Measurements from ENCODE around the gene TJP1. TPM values are rescaled to one million over a fixed set of nuclear protein-coding genes. Genes with fewer than 3 reads are reported as not detected.
"Not testable (repeated sequence)": the region's sequence is repeated elsewhere in the genome, so short reads cannot be mapped to it uniquely, and the experiment has no call there.

Gene TJP1
- total RNA-seq, 1 donor from 2014 or later: 91.7 TPM

GRCh38 chr15:29680465-29681165 lies 141.7 kb downstream of the TJP1 start:
- peak; percentile 43 for TF ChIP-seq CTCF (IDR thresholded peaks at IDR 0.05)
- Mint-ChIP-seq H3K4me1 (ENCODE audit: low read depth) (peaks cover 15% of the 10 kb centered on the region), H3K9me3 (ENCODE audit: low read depth) (no peaks in the 10 kb centered on the region), H3K4me3 (ENCODE audit: unreplicated experiment) (no peak overlapping the region), H3K36me3 (ENCODE audit: low read depth) (peaks cover 2% of the 10 kb centered on the region), H3K27me3 (ENCODE audit: low read depth) (no peaks in the 10 kb centered on the region), H3K27ac (ENCODE audit: unreplicated experiment) (no peak overlapping the region)
- DNase-seq (ENCODE audit: low spot score): no peak

DNA sequence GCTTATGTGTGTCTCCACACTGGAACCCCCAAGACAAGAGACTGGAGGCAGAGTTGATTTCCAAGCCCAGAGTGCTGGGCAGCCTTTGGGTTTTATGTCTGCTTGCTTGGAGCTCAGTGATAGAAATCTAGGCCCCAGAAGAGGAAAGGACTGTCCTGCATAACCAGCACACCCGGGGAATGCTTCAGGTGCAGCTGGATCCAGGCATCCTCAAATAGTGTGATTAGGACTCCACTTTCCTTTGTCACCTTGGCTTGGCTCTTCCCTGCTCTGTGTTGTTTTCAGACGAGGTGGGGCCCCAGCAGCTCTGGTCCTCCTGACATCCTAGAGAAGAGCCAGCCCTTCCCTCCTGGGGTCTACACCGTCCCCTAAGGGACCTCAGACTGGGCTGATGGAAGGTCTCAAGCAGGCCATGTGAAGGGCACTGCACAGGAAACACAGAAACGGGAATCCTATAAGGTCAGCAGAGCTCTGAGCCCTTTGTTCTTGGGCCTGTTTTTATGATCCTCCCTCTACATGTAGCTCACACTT lies 143.7 kb downstream of the TJP1 start:
- no peak for DNase-seq (ENCODE audit: low spot score)

DNA sequence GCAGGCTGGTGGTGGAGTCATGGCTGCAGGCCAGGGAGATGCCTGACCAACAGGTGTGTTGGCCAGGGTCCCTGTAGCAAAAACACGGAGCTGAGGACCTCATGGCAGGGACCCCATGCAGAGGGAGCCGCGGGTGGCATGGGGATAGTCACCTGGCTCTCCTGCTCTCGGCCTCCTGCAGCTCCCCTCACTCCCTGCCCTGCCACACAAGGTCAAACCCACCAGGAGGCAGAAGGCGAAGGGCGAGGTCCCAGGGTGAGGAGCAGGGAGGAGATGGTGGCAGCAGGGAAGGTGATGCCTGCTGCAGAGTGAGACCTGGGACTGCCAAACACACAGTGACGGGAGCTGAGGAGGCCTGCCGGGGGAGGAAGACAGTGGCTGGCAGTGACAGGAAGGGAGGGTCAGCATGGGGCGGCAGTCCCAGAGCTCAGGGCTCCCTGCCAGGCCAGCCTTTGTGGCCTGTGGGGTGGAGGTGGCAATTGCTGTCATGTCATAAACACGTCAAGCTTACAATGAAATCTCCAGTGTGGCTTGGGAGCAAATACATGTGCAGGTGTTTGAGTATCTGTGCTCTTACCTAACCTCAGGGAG lies 144.3 kb downstream of the TJP1 start:
- H3K4me1 Mint-ChIP-seq (ENCODE audit: low read depth): peaks cover 20% of the 10 kb centered on the region
- no peak overlapping the region for H3K27ac Mint-ChIP-seq (ENCODE audit: unreplicated experiment)
- no peak for DNase-seq (ENCODE audit: low spot score)
- peaks cover 2% of the 10 kb centered on the region for H3K36me3 Mint-ChIP-seq (ENCODE audit: low read depth)
- no peaks in the 10 kb centered on the region for H3K9me3 Mint-ChIP-seq (ENCODE audit: low read depth)
- TF ChIP-seq CTCF (IDR thresholded peaks at IDR 0.05): no peak
- H3K27me3 Mint-ChIP-seq (ENCODE audit: low read depth): no peaks in the 10 kb centered on the region
- no peak overlapping the region for H3K4me3 Mint-ChIP-seq (ENCODE audit: unreplicated experiment)

More for the DNA sequence above, 143.7 kb downstream of the TJP1 start:
- no peaks in the 10 kb centered on the region for H3K27me3 Mint-ChIP-seq (ENCODE audit: low read depth)
- H3K4me3 Mint-ChIP-seq (ENCODE audit: unreplicated experiment): no peak overlapping the region
- peaks cover 2% of the 10 kb centered on the region for H3K36me3 Mint-ChIP-seq (ENCODE audit: low read depth)
- peaks cover 20% of the 10 kb centered on the region for H3K4me1 Mint-ChIP-seq (ENCODE audit: low read depth)
- TF ChIP-seq CTCF (IDR thresholded peaks at IDR 0.05): no peak
- H3K9me3 Mint-ChIP-seq (ENCODE audit: low read depth): no peaks in the 10 kb centered on the region
- no peak overlapping the region for H3K27ac Mint-ChIP-seq (ENCODE audit: unreplicated experiment)

DNA sequence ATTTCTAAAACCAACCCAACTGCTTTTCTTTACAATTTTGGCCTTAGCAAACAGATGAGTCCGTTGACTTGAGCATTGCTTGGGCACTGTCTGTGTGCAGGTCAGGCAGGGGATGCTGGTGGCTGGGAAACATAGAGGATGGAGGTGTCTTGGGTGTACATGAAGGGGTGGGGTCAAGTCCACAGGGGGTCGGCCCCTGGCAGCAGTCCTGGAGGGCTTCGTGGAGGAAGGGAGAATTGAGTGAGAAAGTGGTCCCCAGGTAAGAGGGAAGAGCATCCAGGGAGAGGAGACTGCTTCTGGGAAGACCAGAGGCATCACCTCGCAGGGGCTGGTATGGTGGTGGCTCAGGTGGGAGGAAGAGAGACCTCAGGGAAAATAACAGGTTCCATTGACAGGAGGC lies 144.8 kb downstream of the TJP1 start:
- Mint-ChIP-seq H3K36me3 (ENCODE audit: low read depth) (peaks cover 2% of the 10 kb centered on the region), H3K4me3 (ENCODE audit: unreplicated experiment) (no peak overlapping the region), H3K27me3 (ENCODE audit: low read depth) (no peaks in the 10 kb centered on the region), H3K9me3 (ENCODE audit: low read depth) (no peaks in the 10 kb centered on the region), H3K4me1 (ENCODE audit: low read depth) (peaks cover 20% of the 10 kb centered on the region), H3K27ac (ENCODE audit: unreplicated experiment) (peak overlapping the region; percentile 14)
- TF ChIP-seq CTCF (IDR thresholded peaks at IDR 0.05): no peak
- no peak for DNase-seq (ENCODE audit: low spot score)

DNA sequence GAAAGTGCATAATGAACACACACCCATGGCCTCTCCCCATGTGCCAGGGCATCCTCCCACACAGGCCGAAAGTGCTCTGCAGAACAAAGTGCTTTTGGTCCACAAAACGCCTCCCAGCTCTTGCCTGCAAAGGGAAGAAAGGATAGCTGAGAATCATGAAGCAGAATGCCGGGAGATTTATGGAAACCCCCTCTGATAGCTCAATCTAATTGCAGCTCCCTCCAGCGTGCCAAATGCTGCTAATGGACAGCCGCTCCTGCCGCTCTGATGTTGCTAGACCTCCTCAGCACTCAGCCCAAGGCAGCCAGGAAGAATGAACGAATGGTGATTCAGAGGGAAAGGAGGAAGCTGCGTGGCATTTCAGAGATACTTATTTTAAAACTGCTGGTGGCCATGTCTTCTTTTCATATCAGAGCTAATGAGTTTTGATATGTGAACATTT lies 145.3 kb downstream of the TJP1 start:
- peak overlapping the region; percentile 57 for H3K27ac Mint-ChIP-seq (ENCODE audit: unreplicated experiment)
- DNase-seq (ENCODE audit: low spot score): no peak
- TF ChIP-seq CTCF (IDR thresholded peaks at IDR 0.05): no peak

GRCh38 chr15:29676374-29676960 lies 145.8 kb downstream of the TJP1 start:
- DNase-seq (ENCODE audit: low spot score); H3K27ac Mint-ChIP-seq (ENCODE audit: unreplicated experiment); H3K36me3 Mint-ChIP-seq (ENCODE audit: low read depth): not testable (repeated sequence)

More for the DNA sequence above, 145.3 kb downstream of the TJP1 start:
- H3K4me1 Mint-ChIP-seq (ENCODE audit: low read depth): peaks cover 20% of the 10 kb centered on the region
- H3K9me3 Mint-ChIP-seq (ENCODE audit: low read depth): no peaks in the 10 kb centered on the region
- H3K27me3 Mint-ChIP-seq (ENCODE audit: low read depth): no peaks in the 10 kb centered on the region
- H3K36me3 Mint-ChIP-seq (ENCODE audit: low read depth): peaks cover 2% of the 10 kb centered on the region
- H3K4me3 Mint-ChIP-seq (ENCODE audit: unreplicated experiment): peak overlapping the region; percentile 1

More at GRCh38 chr15:29676374-29676960, 145.8 kb downstream of the TJP1 start:
- peak overlapping the region; percentile 1 for H3K4me3 Mint-ChIP-seq (ENCODE audit: unreplicated experiment)
- peaks cover 25% of the 10 kb centered on the region for H3K4me1 Mint-ChIP-seq (ENCODE audit: low read depth)
- H3K9me3 Mint-ChIP-seq (ENCODE audit: low read depth); H3K27me3 Mint-ChIP-seq (ENCODE audit: low read depth): not testable (repeated sequence)
